ENCODE results near the gene PRELID1.

Gene PRELID1

DNA sequence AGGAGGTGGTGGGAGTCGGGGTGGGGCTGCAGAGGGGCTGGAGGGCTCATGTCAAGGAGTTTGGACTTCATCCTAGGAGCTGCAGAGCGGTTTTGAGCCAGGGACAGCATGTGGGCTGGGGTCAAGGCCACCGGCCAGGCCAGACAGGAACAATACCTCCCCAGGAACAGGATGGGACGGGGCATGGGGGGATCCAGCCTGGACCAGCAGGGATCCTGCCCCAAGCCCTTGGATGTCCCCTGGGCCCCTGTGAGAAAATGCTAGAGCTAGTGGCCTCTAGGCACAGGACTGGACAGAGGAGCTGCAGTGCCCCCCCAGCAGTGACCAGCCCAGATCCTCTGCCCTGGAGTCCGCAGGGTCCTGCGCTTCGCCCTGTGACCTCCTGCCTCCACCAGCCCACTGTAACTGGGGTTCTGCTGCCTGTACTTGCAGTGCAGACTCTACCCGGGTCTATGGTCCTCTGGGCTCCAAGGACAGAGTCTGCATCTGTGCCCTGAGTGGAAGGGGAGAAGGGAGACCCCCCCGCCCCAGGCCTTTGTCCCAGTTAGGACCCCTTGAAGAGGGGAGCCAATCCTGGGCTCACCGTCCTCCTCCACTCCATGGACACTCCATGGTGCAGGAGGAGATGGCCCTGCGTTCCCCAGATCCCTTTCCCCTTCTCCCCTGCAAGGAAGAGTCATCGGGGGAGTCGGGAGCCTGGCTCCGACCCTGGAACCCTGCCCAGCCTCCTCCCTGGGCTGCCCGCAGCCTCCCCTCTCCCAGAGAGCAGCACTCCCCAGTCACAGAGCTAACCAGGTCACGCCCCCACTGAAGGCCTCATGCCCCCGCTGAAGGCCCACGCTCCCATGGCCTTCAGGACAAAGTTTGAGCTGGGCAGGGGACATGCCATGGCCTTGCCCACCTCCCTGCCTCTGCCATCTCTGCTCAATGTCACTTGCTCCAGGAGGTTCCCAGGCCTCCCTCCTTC lies 11.1 kb downstream of the PRELID1 start:
- no peak for DNase-seq

GRCh38 chr5:177315411-177315810 lies 11.8 kb downstream of the PRELID1 start:
- no peak for DNase-seq

DNA sequence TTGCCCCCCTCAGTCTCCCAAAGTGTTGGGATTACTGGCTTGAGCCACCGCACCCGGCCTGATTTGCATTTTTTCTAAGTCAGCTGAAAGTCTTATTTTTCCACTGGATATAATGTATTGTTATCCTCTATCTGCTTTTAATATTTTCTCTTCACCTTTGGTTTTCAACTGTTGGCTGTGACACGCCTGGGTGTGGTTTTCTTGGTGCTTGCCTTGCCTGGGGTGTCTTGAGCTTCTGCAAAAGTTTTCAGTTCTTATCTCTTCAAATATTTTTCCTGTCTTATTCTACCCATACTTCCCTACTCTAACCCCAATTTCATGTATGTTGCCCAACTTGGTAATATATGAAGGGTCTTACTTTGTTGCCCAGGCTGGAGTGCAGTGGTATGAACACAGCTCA lies 12.4 kb downstream of the PRELID1 start:
- DNase-seq: no peak

GRCh38 chr5:177317959-177318377 lies 14.4 kb downstream of the PRELID1 start:
- peak; percentile 51 for DNase-seq

GRCh38 chr5:177319913-177320588 lies 16.5 kb downstream of the PRELID1 start:
- no peak for DNase-seq

DNA sequence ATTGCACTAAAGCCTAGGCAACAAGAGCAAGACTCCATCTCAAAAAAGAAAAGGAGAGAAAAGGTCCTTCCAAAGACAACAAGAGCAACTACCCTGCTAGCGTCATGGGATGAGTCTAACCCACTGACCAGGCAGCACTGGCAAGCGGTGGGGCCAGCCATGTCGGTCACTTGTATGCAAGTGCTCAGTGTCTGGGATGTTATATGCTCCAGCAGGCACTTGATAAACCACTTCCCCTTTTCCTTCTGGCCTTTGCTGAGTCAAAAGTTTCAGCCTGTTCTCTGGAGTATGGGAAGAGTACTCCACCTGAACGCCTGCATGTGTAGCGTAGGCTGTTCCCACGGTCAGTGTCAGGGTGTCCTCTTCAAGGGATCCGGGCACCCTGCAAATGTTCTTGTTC lies 17.3 kb downstream of the PRELID1 start:
- no peak for DNase-seq

GRCh38 chr5:177325868-177326381 lies 22.3 kb downstream of the PRELID1 start:
- DNase-seq: no peak

DNA sequence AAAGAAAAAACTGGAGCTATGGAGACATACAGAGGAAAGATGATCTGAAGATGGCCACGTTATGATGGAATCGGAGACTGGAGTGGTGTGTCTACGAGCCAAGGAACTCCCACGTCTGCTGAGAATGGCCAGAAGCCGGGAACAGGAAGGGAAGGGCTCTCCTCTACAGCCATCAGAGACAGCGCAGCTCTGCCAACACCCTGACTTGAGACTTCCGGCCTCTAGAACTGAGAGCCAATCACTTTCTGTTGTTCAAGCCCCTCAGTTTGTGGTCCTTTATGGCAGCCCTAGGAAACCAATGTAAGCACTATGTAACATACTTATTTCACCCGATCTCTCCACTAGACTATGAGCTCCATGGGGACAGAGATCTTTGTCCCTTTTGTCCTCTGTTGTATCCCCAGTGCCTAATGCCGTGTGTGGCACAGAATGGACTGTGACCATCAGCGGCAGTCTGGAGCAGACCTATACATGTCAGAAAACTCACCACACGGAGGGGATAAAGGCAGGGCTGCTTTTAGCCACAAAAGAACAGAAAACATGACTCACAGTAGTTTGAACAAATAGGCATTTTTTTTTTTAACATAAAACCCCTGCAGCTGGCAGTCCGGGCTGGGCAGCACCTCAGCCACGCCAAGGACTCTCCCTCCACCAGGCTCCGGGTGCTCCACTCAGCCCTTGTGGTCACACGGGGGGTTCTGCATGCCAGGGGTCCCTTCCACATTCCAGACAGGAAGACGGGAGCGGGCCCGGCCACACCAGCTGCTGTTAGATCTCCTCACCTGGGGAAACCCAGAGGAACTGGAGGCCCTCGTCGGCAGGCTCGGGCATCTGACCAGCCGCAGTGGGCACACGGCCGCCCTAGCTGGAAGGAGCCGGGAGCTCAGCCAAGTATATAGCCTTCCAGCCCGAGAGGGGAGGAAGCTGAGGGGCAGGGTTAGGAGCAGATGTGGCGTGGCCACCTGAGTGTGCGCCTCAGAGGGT lies 24.2 kb downstream of the PRELID1 start:
- no peak for DNase-seq

DNA sequence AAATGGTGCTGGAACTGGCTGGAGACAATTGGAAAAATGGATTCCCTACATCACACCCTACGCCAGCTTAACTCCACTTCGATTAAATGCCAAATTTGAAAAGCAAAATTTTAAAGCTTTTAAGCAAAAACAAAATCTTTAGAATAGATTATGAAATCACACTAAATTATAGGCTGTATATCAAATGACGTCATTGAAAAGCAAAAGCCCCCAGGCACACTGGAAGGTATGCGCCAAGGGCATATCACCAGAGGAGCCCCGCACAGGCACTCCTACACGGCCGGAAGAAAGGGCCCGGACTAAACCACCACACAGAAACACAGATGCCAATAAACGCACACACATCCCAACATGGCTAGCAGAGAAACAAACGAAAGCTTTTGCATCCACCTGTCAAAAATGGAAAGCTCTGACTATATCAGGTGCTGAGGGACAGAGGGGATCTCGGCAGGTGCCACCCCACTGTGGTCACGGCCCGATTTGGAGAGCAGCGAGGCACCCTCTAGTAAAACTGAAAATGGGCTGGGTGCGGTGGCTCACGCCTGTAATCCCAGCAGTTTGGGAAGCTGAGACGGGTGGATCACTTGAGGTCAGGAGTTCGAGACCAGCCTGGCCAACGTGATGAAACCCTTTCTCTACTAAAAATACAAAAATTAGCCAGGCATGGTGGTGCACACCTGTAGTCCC lies 25.1 kb downstream of the PRELID1 start:
- no peak for DNase-seq

GRCh38 chr5:177329883-177330282 lies 26.3 kb downstream of the PRELID1 start:
- no peak for DNase-seq

DNA sequence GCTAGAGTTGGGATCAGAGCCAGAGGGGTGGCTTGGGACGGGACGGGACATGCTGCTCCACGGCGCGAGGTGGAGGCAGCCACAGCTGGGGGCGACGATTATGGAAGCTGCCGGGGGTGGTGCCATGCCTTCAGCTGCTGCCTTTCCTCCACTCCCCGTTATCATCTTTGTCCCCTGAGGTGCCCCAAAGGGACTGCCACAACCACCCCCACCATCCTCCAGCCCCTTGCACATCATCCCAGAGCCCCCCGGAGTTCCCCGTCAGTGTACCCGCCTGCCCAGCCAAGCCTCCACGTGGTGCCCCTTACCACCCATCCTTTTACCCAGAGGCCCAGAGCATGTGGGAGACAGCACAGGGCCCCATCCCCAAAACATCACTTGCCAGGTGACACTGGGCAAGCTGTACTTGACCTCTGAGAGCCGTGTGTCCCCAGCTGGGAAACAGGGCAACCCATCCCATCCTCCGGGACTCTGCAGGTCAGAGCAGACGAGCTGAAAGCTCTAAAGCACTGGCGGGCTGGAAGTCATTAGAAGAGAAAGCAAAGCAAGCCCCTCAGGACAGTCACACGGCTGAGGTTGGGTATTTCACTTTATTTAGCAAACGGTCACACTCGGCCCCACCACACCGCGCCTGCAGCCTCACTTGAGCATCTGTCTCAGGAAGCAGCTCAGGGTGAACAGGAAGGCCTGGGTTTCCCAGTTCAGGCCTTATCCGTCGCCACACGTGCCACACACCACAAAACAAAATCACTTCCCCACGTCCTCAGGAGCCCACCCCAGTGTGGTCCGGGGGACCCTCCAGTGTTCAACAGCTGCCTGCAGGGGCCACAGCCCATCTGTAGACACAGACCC lies 27.6 kb downstream of the PRELID1 start:
- no peak for DNase-seq

DNA sequence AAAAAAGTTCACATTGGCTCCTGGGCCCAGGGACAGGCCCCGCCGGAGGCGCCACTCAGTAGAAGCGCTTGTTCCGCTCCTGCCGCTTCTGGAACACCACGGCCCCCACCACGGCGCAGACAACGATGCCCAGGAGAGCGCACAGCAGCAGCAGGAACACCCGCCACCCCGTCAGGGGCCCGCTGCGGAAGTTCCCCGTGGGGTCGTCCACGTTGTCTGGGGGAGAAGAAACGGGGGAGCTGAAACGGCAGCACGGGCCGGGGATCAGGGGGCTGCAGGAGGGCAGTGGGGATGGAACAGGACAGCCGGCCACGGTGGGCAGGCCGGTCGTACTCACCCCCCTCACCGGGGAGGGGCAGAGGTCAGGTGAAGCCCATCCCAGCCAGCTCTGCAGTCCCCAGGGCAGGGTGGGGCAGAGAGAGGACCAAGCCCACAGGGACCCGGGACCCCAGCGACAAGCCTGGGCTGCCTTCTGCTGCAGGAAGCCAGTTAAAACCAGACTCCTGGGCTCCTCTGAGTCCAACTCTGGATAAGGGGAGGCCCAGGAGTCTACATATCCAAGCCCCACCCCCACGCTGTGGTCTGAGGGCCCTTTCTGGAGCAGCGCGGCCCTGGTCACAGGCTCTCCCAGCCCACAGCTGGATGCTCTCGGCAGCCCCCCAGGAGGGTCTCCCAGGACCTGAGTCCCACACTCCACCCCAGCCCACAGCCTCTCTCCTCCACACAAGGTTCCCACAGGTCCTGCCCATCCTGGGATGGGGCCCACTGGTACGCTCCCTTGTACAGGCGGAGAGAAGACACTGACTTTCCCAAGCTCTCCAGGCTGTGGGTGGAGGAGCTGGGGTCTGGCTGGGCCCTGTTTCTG lies 28.7 kb downstream of the PRELID1 start:
- DNase-seq: no peak

- DNase-seq: no peak
Measured at GRCh38 chr5:177332896-177333260, 29.3 kb downstream of the PRELID1 start.

GRCh38 chr5:177333420-177334154 lies 30.0 kb downstream of the PRELID1 start:
- no peak for DNase-seq

- no peak for DNase-seq
Measured at GRCh38 chr5:177334155-177334551, 30.6 kb downstream of the PRELID1 start.

DNA sequence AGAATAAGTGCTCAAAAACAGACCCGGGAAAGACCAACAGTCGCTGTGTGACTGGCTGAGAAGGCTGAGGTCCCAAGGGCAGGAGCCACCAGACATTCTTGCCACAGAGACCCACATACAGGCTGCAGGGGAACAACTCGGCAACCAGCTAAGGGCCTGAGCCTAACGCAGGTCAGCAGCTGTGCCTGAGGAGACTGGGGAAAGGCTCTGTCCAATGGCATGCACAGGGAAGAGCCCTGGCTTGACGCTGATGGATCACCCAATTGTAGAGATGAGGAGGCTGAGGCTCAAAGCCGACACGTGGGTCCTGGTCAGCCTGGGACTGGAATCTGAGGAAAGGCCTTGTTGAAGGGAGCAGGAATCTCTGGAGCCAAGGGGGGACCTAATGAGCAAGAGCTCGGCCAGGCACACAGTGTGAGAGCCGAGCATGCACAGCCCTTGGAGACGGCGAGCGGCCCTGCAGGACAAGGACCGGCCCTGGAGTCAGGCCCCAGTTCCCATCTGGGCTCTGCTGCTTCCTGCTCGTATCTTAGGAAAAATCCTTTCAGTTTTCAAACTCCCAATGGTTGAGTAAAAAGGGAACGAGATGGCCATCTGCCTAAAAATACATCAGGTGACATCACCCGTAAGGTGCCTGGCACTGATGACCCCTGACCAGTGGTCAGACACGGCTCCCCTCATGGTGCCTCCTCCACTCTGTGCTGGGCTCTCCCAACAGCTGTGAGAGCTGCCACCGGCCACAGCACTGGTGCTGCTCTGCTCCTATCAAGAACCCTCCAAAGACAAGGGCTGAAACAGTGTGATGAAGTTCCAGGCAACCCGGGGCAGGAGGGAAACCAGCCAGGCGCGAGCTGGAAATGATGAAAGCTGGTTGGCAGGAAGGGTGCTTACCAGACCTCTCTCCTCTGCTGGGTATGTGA lies 31.4 kb downstream of the PRELID1 start:
- no peak for DNase-seq

DNA sequence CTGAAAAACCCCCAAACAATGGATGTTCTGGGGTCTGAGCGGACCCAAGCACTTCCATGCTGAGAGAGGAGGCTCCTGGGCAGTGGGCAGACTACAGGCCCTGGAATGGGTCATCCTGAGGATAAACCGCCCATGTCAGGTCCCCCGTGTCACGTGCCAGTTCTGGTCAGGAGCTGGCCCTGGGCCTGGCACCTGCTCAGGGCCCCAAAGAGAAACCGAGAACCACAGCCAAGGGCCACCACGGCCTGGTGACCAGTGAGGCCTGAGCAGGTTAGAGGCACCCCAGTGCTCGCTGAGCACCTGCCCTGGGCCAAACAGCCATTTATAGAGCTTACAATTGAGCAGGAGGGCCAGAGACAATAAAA lies 32.1 kb downstream of the PRELID1 start:
- DNase-seq: no peak

GRCh38 chr5:177336112-177336511 lies 32.5 kb downstream of the PRELID1 start:
- DNase-seq: no peak

All from effector CD8-positive, alpha-beta T cell (primary cell).